Stimulated activated CD8-positive, alpha-beta memory T cell treated with anti-CD3 and anti-CD28 coated beads, Interleukin-2, amount 100 ng/mL, for 1 hour (primary cell): ENCODE results near the gene CTU1.
"Not testable (repeated sequence)": the region's sequence is repeated elsewhere in the genome, so short reads cannot be mapped to it uniquely, and the experiment has no call there.

Experiments used
- DNase-seq, 2 donors: peaks; one replicate each; pipeline ENCODE4 v3.0.0-alpha.2; 2020; ENCODE audit warnings: low read depth in 2 of 2

CTU1 gene

DNA sequence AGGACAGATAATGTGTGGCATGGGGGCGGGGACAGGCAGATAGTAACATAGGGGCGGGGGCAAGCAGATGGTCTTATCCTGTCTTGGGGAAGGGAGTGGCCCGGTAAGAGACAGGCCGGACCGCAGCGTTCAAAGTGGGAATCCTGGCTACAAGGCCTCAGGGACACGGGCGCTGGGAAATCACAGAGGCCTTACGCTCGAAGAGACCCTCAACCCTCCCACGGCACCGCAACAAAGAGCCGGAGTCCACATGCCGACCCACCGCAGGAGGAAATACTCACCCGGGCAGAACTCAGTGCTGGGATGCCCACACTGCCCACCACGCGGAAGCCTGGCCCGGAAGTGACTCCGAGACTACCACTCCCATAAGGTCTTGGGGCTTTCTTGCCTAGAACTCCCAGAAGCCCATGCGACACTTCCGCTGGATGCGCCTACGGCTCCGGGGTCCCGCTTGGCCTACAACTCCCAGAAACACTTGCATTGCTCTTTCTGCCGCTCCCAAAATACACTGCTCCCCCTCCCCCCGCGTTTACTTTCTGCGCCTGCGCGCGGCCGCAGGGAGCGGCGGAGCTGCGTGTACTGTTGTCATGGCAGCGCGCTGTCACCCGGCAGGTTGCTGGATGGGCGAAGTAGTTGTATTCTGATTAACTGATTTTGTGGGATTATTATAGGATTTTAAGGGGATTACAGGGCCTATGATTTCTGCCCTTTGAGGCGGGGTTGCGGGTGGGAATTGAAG is at the start of gene CTU1:
TSS of gene CTU1 (minus strand) at position 344 of the 739 bp plus-strand sequence. CDS start 3,840 bp downstream, outside the sequence.
- DNase-seq, result peak; percentile 95 to 96

DNA sequence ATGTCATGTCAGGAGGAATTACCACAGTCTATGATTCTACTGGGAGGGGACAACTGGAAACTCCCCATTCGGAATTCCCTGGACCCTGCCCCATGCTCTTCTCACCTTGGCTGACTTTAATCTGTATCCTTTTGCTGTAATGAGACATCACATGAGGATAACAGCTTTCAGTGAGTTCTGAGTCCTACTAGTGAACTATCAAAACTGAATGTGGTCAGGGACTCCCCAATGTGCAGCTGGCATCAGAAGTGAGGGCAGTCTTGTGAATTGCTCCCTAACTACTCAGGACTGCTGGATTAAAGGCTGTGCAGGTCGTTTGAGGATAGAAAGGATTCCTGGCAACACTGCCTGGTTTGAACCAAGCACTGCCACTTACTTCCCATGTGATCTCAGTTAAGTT is 49.1 kb upstream of the CTU1 start:
- DNase-seq, result no peak

DNA sequence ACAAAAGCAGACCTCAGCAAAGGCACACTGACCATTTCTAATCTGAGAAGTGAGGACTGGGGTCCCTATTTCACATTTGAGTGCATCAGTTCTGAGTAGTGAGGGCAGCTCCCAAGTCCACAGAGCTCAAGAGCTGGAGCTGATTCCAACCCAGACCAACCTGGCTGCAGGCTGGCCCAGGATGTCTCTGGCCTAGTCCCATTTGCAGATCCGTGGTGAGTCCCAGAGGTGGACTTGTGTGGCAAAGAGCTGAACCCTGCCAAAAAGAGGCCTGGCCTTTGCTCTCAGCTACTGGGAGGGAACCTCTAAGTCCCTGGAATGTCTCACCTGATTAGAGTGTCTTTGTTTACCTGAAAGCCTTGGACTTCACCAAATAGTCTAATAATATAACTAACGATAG is 48.5 kb upstream of the CTU1 start:
- no peak for DNase-seq

DNA sequence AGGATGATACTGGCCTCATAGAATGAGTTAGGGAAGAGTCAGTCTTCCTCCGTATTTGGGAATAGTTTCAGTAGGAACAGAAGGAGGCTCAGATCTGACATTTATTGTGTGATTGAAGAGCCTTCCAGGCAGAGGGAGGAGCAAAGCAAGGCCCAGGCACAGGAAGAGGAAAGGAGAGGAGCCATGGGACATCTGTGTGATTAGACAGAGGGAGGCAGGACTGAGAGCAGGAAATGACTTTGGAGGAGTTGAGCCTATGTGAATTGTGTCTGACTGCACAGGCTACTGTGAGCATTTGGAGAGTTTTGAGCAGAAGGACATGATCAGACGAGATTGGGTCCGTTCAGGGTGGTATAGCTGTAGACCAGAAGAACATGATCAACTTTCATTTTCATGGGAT is 42.4 kb upstream of the CTU1 start:
- DNase-seq, result no peak

DNA sequence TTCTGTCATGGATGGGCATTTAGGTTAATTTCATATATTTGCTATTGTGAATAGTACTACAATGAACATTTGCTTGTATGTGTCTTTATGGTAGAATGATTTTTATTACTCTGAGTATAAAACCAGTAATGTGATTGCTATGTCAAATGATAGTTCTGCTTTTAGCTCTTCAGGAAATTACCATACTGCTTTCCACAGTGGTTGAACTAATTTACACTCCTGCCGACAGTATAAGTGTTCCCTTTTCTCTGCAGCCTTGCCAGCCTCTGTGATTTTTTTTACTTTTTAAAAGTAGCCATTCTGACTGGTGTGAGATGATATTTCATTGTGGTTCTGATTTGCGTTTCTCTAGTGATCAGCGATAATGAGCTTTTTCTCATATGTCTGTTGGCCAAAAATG is 40.4 kb upstream of the CTU1 start:
- no peak for DNase-seq

DNA sequence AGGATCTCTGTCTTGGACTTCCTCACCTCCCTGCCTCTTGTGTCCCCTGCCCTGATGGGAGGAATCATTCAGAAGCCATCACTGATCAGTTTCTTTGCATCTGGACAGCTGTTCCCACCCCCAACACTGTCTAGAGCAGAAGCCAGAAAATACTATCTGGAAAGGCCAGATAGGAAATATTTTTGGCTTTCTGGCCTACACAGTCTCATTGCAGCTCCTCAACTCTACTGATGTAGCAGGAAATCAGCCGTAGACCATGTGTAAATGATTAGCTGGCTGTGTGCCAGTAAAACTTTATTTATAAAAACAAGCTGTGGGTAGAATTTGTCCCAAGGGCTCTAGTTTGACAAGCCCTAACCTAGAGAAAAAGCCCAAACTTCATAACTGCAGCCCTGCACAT is 39.5 kb upstream of the CTU1 start:
- DNase-seq, result no peak

DNA sequence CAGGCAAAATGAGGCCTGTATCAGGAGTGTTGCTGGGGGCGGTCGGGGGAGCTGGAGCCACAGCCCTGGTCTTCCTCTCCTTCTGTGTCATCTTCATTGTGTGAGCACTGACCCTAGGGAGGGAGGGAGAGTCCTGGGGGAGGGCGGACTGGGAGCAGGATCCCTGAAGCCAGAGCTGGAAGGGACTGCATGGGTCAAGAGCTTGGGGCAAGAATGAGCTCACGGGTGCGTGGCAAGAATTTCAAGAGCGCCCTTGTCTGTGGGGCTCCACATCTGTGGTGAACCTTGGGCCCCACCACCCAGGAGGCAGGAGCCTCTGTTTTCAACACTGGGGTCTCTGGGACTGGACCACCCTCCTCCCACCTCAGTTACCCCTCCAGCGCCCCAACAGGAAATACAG is 38.5 kb upstream of the CTU1 start:
- no peak for DNase-seq

DNA sequence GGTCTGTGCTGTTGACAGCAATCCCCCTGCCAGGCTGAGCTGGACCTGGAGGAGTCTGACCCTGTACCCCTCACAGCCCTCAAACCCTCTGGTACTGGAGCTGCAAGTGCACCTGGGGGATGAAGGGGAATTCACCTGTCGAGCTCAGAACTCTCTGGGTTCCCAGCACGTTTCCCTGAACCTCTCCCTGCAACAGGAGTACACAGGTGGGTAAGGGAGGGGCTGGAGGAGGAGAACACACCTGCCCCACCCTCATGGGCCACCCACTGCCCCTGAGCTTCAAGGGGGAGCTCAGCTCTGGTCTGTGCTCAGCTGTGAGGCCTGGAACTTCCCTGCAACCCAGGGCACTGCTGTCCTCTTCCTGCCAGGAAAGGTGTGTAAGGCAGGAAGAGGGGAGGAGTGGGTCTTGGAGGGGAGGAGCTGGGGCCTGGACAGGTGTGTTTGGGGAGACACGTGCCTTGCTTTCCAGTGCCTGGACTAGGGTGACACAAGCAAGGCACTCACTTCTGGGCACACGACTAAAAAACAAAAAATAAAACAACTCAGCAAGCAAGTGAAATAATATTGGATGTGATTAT is 37.8 kb upstream of the CTU1 start:
- no peak for DNase-seq

DNA sequence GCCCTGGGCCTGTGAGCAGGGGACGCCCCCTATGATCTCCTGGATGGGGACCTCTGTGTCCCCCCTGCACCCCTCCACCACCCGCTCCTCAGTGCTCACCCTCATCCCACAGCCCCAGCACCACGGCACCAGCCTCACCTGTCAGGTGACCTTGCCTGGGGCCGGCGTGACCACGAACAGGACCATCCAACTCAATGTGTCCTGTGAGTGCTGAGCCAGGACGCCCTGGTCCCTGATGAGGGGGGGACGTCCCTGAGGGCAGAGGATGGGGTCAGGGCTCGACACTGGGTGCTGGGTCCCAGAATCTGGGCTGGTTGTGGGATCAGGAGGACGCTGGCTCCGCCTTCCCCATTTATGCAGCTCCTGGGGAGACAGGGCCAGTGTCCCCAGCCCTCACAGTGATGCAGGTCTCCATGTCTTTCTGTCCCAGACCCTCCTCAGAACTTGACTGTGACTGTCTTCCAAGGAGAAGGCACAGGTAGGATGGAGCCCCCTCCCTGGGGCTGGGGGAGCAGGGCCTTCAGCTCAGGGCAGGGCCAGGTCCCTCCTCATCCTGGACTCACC is 36.4 kb upstream of the CTU1 start:
- no peak for DNase-seq

DNA sequence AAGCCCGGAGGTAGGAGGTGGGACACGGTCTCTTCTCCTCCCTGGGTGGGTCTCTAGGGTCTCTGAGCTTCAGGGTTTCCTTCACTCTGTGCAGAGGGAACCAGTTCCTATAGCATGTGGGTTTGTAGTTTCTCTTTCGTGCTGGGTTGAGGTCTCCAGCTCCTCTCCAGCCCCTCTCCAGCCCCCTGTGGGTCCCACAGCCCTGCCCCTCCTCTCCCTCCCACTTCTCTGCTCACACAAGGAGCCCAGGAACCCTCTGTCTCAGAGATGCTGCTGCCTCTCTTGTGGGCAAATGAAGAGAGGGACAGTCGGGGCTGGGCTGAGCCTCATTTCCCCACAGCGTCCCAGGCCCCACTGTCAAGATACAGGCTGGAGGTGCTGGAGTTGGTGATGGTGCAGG is 35.3 kb upstream of the CTU1 start:
- no peak for DNase-seq

DNA sequence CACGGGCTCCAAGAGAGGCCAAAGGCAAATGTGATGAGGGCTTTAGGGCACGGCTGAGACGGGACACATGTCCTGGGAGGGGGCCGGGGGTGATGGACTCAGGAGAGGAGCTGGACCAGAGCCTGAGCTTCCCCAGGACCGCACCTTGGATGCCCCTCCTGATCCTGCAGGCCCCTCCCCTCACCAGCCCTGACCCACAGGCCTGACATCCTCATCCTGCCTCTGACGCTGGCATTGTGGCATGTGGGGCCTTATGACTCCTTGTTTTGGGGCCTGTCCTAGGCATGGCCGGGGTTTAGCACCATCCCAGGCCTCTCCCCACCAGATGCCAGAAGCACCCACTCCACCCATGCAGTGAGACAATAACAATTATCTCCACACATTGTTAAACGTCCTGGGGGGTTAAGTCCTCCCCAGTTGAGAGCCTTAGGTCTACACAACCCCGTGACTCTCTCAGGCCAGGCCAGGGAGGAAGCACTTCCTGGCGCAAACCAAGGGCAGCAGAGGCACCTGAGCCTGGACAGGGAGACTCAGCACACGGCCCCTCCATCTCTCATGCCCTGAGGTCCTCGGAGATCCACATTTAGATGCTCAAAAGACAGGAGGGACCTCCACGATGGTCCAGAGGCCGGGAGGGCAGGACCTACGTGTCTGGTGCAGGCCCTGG is 34.7 kb upstream of the CTU1 start:
- not testable (repeated sequence) for DNase-seq

DNA sequence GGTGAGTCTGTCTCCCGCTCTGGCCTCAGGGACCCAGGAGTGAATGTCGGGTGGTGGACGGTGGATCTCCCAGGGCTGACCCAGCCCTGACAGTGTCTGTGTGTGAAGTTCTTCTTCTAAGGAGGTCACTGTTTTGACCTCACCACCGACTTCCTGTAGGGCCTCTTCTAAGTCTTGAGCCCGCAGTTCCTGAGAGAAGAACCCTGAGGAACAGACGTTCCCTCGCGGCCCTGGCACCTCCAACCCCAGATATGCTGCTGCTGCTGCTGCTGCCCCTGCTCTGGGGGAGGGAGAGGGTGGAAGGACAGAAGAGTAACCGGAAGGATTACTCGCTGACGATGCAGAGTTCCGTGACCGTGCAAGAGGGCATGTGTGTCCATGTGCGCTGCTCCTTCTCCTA is 33.9 kb upstream of the CTU1 start, which contains the start of gene SIGLEC7:
TSS of gene SIGLEC7 (plus strand) at position 183 of the 400 bp plus-strand sequence. CDS start at position 252, 69 bp downstream.
- DNase-seq, result no peak

DNA sequence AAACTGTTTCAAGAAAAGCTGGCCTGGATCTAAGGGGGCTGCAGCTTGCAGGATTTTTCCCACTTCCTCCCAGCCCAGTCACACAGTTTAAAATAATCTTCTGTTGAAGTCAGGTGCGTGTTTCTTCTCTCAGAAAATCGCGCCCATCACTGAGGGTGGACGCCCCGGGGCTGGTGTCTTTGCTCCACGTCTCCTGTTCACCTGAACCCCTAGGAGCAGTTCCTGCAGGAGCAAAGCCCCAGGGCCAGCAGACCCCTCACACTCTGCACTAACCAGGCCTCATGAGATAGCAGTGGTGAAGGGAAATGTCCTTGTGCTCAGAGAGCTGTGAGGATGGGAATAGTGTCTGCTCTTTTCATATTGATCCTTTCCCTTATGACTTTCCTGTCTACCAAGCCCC is 33.0 kb upstream of the CTU1 start:
- DNase-seq, result no peak

DNA sequence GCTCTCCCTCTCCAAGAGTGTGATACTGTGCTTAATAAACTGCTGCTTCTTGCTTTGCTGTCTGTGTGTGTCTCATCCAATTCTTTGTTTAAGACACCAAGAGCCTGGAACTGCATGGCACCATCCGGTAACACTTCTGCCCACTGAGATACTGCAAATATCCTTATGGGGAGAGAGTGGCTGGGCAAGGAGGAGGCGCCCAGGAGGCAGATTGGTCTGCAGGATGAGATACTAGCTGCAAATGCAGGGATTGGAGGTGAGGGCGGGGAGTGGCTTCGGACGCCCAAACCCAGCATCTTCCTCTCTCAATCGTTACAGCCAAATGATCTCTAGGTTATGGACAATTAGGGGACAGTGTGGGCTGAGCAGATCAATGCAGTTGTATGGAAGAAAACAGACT is 32.2 kb upstream of the CTU1 start:
- DNase-seq, result no peak

DNA sequence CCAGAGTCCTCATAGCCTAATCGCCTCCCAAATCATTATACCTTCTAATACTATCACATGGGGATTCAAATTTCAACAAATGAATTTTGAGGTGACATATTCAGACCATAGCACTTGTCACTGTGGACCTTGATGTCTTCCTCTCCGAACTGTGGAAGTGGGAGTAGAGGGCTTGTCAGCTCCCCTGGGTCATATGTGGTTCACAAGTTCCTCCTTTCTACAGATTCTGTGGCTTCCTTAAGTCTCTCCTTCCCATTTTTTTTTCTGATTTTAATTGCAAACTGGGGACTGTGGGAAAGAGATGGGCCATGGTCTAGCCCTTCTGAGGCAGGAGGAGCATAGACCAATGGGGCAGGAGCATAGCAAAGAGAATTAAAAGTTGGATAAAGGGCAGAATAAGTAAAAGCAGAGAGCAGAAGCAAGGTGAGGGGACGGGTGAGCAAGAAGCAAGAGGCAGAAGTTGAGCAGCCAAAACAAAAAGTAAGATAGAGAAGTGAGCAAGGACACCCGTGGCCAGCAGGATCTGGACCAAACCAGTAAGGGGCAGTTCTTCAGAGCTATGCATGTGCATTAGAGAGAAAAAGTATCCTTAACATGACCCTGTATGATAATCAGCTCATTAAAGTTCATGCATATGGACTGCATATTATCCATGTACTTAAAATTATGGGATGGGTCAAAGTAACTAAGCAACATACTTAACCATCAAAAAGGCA is 31.2 kb upstream of the CTU1 start:
- no peak for DNase-seq

DNA sequence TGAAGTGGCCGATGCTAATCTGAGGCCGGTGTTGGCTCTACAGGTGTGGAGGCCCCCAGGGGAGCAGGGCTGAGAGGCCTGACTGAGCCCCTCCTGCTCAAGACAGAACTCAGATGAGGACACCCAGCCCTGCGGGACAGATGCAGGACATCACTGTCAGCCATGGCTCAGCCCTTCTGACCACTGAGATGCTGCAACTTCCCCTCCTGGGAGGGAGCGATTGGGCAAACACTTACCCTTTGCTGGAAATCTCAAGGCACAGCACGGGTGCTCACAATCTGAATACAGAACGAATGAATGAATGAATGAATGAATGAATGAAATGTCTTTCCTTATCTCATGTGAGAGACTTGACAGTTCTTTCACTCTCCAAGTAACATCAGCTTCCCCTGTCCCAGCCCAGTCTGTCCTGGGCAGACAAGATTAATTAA is 30.4 kb upstream of the CTU1 start:
- DNase-seq, result no peak

DNA sequence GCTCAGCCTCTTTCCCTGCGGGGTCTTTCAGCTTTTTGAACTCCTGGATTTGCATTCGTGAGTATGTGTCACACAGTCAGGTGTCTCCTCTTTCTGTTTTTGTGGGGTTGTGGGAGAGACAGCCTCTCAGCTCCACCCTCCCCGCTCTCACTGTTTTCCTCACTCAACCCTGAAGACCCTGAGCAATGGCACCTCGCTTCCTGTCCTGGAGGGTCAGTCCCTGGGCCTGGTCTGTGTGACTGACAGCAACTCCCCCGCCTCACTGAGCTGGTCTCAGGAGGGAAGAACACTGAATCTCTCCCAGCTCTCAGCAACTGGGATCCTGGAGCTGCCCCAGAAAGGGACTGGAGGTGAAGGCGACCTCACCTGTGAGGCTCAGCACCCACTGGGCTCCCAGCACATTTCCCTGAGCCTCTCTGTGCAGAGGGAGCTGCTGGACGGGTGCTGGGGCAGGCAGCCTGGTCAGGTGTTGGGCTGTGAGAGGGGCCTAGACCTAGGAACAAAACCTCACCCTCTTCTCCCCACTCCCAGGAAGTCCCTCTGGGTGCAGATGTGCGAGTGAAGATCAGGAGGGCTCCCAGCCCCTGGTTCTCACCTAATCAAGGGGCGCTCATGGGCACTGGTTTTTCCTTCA is 29.7 kb upstream of the CTU1 start:
- DNase-seq, result no peak

DNA sequence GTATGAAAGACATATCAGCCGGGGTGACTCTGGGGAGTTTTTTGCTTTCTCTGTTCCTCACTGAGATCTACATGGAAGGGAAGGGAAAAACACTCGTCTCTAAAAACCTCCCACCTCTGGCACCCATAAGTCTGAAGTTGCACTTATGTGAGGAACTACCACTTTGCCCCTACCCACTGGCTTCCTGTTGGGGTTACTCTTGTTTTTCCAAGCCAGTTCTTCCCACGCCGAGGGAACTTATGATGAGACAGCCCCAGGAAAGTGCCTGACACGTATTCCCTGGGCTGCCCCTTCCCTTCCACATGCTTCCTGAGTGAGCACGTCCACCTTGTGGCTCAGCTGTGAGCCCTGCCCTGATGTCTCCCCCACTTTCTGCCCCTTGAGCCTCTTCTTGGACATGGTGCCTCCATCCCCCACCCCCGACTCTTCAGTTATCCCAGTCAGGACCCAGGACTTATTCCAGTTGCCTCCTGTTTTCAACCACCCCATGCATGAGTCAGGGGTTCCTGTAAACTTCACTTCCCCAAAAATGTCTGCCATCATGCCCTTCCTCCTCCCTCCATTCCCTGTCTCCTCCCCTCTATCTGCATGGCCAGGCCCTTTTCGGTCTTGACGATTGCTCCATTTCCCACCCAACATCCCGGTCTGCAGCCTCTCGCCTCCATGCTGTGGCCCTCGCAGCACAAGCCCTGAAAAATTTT is 28.8 kb upstream of the CTU1 start:
- DNase-seq, result no peak

DNA sequence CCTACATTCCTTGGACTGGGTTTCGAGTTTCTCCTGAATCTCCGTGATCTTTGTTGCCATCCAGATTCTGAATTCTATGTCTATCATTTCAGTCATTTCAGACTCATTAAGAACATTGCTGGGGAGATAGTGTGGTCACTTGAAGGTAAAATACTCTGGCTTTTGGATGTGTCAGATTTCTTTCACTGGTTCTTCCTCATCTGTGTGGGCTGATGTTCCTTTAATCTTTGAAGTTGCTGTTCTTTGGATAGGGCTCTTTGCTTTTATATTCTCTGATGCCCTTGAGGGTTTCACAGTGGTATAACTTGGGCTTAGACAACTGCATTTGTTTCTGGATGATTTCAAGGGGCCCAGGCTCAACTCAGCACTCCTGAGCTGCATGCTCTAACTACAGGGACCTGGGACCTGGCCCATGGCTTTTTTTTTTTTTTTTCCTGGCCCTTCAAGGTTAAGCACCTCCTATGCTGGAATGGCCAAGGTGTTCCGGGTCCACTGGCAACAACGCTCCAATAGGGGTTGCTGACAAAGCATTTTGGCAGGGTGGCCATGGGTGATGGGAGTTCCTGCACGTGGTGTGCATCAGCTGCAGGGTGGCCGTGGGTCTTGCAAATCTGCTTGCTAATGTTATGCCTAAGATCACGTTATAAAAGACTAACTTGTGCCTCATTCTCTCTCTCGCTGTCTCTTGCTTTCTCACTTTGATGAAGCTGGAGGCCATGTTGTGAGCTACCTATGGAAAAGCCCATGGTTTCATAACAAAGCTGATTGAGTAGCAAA is 28.0 kb upstream of the CTU1 start:
- DNase-seq, result no peak

DNA sequence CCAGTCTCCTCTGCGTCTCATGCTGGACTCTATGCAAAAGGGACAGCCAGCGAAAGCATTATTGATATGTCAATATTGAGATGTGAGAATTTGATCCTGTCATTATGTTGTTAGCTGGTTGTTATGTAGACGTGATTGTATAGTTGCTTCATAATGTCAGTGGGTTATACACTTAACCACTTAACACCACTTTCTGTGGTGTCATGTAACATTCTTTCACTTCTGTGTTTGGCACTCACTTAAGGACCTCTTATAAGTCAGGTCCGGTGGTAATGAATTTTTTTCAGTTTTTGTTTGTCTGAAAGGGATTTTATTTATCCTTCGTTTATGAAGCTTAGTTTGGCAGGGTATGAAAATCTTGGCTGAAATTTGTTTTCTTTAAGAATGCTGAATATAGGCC is 26.8 kb upstream of the CTU1 start:
- DNase-seq, result no peak
